ENCODE results near the gene AMT.
"Not testable (repeated sequence)": the region's sequence is repeated elsewhere in the genome, so short reads cannot be mapped to it uniquely, and the experiment has no call there.

Gene AMT

GRCh38 chr3:49403891-49404290, 18.4 kb downstream of the AMT start:
- H3K27me3 ChIP-seq (ENCODE audit: insufficient read depth, low read length, poor library complexity), result no peaks in the 10 kb centered on the region
- H3K36me3 ChIP-seq (ENCODE audit: insufficient read depth, low read length), result peaks cover 47% of the 10 kb centered on the region
- TF ChIP-seq EZH2 (IDR thresholded peaks at IDR 0.05; ENCODE audit: borderline replicate concordance, low read depth, low read length, severe bottlenecking), result no peak
- TF ChIP-seq CTCF (IDR thresholded peaks at IDR 0.05; ENCODE audit: borderline replicate concordance, extremely low read depth, low read length, poor library complexity, severe bottlenecking), result no peak
- DNase-seq (no peak), ATAC-seq (ENCODE audit: insufficient read depth, low read depth) (no peak)
- H4K20me1 ChIP-seq (ENCODE audit: insufficient read depth, low read length), result peaks cover 86% of the 10 kb centered on the region
- H3K9me3 ChIP-seq (ENCODE audit: insufficient read depth, low read length, severe bottlenecking), result no peaks in the 10 kb centered on the region
- no peak overlapping the region for H3K4me3 ChIP-seq (ENCODE audit: low read depth in 1 of 2, low read length in 2 of 2)
- peaks cover 98% of the 10 kb centered on the region for H3K79me2 ChIP-seq (ENCODE audit: insufficient read depth, low read length)
- H3K4me1 ChIP-seq (ENCODE audit: insufficient read depth, low read length), result peaks cover 15% of the 10 kb centered on the region
- no peak overlapping the region for H3K9ac ChIP-seq (ENCODE audit: low read depth, low read length)
- H3K4me2 ChIP-seq (ENCODE audit: insufficient read depth, low read length), result no peak overlapping the region
- no peak overlapping the region for H2AFZ ChIP-seq (ENCODE audit: low read depth, low read length)
- no peak overlapping the region for H3K27ac ChIP-seq (ENCODE audit: low read length)

GRCh38 chr3:49401766-49402165, 20.5 kb downstream of the AMT start:
- Histone ChIP-seq H3K4me2 (ENCODE audit: insufficient read depth, low read length) (no peak overlapping the region), H3K79me2 (ENCODE audit: insufficient read depth, low read length) (peaks cover 98% of the 10 kb centered on the region), H3K9me3 (ENCODE audit: insufficient read depth, low read length, severe bottlenecking) (no peaks in the 10 kb centered on the region), H3K27me3 (ENCODE audit: insufficient read depth, low read length, poor library complexity) (no peaks in the 10 kb centered on the region), H4K20me1 (ENCODE audit: insufficient read depth, low read length) (peaks cover 87% of the 10 kb centered on the region), H3K27ac (ENCODE audit: low read length) (peak overlapping the region; percentile 21; the same call in 1 of the 2 replicates), H3K4me3 (ENCODE audit: low read depth in 1 of 2, low read length in 2 of 2) (no peak overlapping the region), H3K36me3 (ENCODE audit: insufficient read depth, low read length) (peaks cover 57% of the 10 kb centered on the region), H3K4me1 (ENCODE audit: insufficient read depth, low read length) (0 out of 2 replicates have a peak, but pooled peaks cover under 1% of the 10 kb centered on the region), H2AFZ (ENCODE audit: low read depth, low read length) (no peak overlapping the region), H3K9ac (ENCODE audit: low read depth, low read length) (no peak overlapping the region)
- DNase-seq (no peak), ATAC-seq (ENCODE audit: insufficient read depth, low read depth) (no peak)
- no peak for TF ChIP-seq EZH2 (IDR thresholded peaks at IDR 0.05; ENCODE audit: borderline replicate concordance, low read depth, low read length, severe bottlenecking)
- TF ChIP-seq CTCF (IDR thresholded peaks at IDR 0.05; ENCODE audit: borderline replicate concordance, extremely low read depth, low read length, poor library complexity, severe bottlenecking), result no peak

- no peak overlapping the region for H3K9ac ChIP-seq (ENCODE audit: low read depth, low read length)
- H2AFZ ChIP-seq (ENCODE audit: low read depth, low read length), result no peak overlapping the region
- H3K9me3 ChIP-seq (ENCODE audit: insufficient read depth, low read length, severe bottlenecking), result no peaks in the 10 kb centered on the region
- ATAC-seq (ENCODE audit: insufficient read depth, low read depth), result no peak
- H3K36me3 ChIP-seq (ENCODE audit: insufficient read depth, low read length), result peaks cover 70% of the 10 kb centered on the region
- H4K20me1 ChIP-seq (ENCODE audit: insufficient read depth, low read length), result peaks cover 93% of the 10 kb centered on the region
- no peaks in the 10 kb centered on the region for H3K4me1 ChIP-seq (ENCODE audit: insufficient read depth, low read length)
- H3K27me3 ChIP-seq (ENCODE audit: insufficient read depth, low read length, poor library complexity), result no peaks in the 10 kb centered on the region
- no peak overlapping the region for H3K27ac ChIP-seq (ENCODE audit: low read length)
- H3K4me3 ChIP-seq (ENCODE audit: low read depth in 1 of 2, low read length in 2 of 2), result no peak overlapping the region
- H3K4me2 ChIP-seq (ENCODE audit: insufficient read depth, low read length), result no peak overlapping the region
- no peak for TF ChIP-seq CTCF (IDR thresholded peaks at IDR 0.05; ENCODE audit: borderline replicate concordance, extremely low read depth, low read length, poor library complexity, severe bottlenecking)
- TF ChIP-seq EZH2 (IDR thresholded peaks at IDR 0.05; ENCODE audit: borderline replicate concordance, low read depth, low read length, severe bottlenecking), result no peak
- H3K79me2 ChIP-seq (ENCODE audit: insufficient read depth, low read length), result peaks cover 98% of the 10 kb centered on the region
- no peak for DNase-seq
These were observed 22.8 kb downstream of the AMT start for GRCh38 chr3:49399461-49399860.

- H3K79me2 ChIP-seq (ENCODE audit: insufficient read depth, low read length), result peaks cover 97% of the 10 kb centered on the region
- H3K4me2 ChIP-seq (ENCODE audit: insufficient read depth, low read length), result no peak overlapping the region
- peaks cover 64% of the 10 kb centered on the region for H3K36me3 ChIP-seq (ENCODE audit: insufficient read depth, low read length)
- no peak overlapping the region for H3K9ac ChIP-seq (ENCODE audit: low read depth, low read length)
- H2AFZ ChIP-seq (ENCODE audit: low read depth, low read length), result no peak overlapping the region
- ATAC-seq (ENCODE audit: insufficient read depth, low read depth) (peak; percentile 66; the same call in 2 of the 3 replicates), DNase-seq (no peak)
- no peak overlapping the region for H3K27ac ChIP-seq (ENCODE audit: low read length)
- H4K20me1 ChIP-seq (ENCODE audit: insufficient read depth, low read length), result peaks cover 88% of the 10 kb centered on the region
- TF ChIP-seq CTCF (IDR thresholded peaks at IDR 0.05; ENCODE audit: borderline replicate concordance, extremely low read depth, low read length, poor library complexity, severe bottlenecking) (no peak), EZH2 (IDR thresholded peaks at IDR 0.05; ENCODE audit: borderline replicate concordance, low read depth, low read length, severe bottlenecking) (no peak)
- no peaks in the 10 kb centered on the region for H3K27me3 ChIP-seq (ENCODE audit: insufficient read depth, low read length, poor library complexity)
- H3K4me1 ChIP-seq (ENCODE audit: insufficient read depth, low read length), result no peaks in the 10 kb centered on the region
- no peaks in the 10 kb centered on the region for H3K9me3 ChIP-seq (ENCODE audit: insufficient read depth, low read length, severe bottlenecking)
- H3K4me3 ChIP-seq (ENCODE audit: low read depth in 1 of 2, low read length in 2 of 2), result no peak overlapping the region
These were observed 24.8 kb downstream of the AMT start for GRCh38 chr3:49397470-49397869.

GRCh38 chr3:49391310-49391709, 31.0 kb downstream of the AMT start:
- ATAC-seq (ENCODE audit: insufficient read depth, low read depth); H3K27ac ChIP-seq (ENCODE audit: low read length); H2AFZ ChIP-seq (ENCODE audit: low read depth, low read length); H3K4me3 ChIP-seq (ENCODE audit: low read depth in 1 of 2, low read length in 2 of 2); H3K9me3 ChIP-seq (ENCODE audit: insufficient read depth, low read length, severe bottlenecking); H3K4me2 ChIP-seq (ENCODE audit: insufficient read depth, low read length); H3K27me3 ChIP-seq (ENCODE audit: insufficient read depth, low read length, poor library complexity); H3K9ac ChIP-seq (ENCODE audit: low read depth, low read length); H3K4me1 ChIP-seq (ENCODE audit: insufficient read depth, low read length); DNase-seq: not testable (repeated sequence)
- Histone ChIP-seq H3K79me2 (ENCODE audit: insufficient read depth, low read length) (peaks cover 97% of the 10 kb centered on the region), H4K20me1 (ENCODE audit: insufficient read depth, low read length) (peaks cover 88% of the 10 kb centered on the region), H3K36me3 (ENCODE audit: insufficient read depth, low read length) (peaks cover 37% of the 10 kb centered on the region)
